HG03378 (cell line): ENCODE data around the gene ETV3.
"Not testable (repeated sequence)": the region's sequence is repeated elsewhere in the genome, so short reads cannot be mapped to it uniquely, and the experiment has no call there.

Experiments
- ATAC-seq: cut with Tn5 transposase; IDR thresholded peaks from one replicate; pipeline ENCODE4 v1.9.1; 2021; ENCODE audit warnings: mild to moderate bottlenecking, moderate library complexity; ENCODE audit not compliant: unreplicated experiment

Gene ETV3

DNA sequence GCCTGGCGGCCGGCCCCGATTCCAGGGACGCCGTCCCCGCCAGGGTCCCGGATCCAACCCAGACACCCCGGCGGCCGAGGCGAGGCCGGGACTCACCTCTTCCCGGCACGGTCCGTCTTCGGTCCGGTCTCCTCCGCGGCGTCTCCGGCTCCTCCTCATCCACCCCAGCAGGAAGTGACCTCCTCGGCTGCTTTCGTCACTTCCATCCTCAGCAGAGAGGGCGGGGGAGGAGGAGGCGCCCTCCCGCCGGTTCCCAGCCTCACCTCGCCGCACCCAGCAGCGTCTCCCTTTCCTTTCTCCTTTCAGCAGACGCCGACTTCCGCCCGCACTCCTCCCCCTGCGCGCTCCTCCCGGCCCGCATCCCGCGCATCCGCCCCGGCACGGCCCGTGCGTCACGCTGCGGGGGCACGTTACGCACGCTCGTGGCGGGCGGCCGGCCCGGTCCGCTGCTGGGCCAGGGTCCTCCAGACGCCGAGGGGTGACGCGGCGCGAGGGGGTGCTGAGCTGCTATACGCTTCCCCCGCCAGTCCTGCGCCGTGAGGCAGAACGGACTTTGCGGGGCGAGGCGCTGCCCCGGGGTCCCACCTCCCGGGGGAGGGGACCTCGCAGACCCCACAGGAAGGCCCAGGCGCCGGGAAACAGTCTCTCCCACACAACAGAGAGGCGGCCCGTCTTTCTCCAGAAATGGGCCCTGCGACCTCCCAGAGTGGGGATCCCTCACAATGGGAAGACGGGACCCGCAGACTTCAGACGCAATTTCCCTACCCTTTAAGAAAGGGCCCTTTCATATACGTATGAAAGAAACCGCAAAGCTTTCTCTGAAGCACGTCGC is at the start of gene ETV3:
TSS of gene ETV3 (minus strand) at position 176 of the 832 bp plus-strand sequence. CDS start 2,043 bp downstream, outside the sequence.
- ATAC-seq, result peak; percentile 58

- ATAC-seq, result no peak
These were observed 48.2 kb upstream of the ETV3 start for GRCh38 chr1:157186281-157186992.

GRCh38 chr1:157183870-157184269 is 45.7 kb upstream of the ETV3 start:
- no peak for ATAC-seq

DNA sequence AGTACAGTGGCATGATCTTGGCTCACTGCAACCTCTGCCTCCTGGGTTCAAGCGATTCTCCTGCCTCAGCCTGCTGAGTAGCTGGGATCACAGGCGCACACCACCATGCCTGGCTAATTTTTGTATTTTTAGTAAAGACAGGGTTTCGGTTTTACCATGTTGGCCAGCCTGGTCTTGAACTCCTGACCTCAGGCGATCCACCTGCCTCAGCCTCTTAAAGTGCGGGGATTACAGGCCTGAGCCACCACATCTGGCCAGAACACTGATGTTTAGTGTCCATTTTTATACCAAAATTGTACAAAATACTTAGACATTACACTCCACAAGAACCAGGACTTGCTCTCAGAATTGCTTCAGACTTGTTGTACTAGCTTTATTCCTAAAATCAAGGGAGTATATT is 44.2 kb upstream of the ETV3 start:
- ATAC-seq, result not testable (repeated sequence)

DNA sequence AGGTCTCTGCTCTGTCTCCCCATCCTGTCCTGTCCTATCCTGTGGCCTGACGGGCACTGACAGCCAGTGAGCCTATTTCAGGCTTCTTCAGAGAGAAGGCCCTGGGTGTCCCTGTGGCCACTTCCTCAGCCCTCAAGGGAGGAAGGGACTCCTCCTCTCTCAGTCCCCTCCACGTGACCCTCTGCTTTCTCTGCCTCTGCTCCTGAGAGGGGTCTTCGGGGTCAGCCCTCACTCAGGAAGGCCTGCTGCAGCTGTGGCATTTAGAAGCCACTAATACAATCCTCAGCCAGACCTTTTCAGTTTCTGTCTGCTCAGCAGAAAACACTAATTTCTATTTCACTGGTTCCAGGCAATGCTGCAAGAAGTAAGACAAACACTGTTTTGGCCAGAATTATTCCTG is 43.6 kb upstream of the ETV3 start:
- ATAC-seq, result no peak

- ATAC-seq, result no peak
These were observed 43.1 kb upstream of the ETV3 start for GRCh38 chr1:157181258-157181657.

DNA sequence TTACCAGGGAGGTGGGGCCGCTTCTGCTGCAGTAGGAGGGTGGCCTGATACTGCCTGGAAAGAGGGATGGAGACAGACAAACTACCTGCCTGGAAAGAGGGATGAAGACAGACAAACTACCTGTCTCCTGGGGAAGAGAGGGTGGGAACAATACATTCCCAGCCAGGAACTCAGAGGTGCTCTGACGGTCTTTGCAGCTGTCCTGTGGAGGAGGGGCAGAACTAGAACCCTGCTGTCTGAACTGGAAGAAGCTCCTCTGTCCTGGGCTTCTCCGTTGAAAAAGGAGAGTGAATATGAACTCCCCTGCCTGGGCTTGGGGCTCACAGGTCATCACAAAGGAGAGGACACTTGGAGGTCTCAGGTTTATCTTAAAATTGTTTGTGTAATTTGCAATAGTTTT is 40.3 kb upstream of the ETV3 start:
- no peak for ATAC-seq

- no peak for ATAC-seq
These were observed 39.7 kb upstream of the ETV3 start for GRCh38 chr1:157177733-157178394.

DNA sequence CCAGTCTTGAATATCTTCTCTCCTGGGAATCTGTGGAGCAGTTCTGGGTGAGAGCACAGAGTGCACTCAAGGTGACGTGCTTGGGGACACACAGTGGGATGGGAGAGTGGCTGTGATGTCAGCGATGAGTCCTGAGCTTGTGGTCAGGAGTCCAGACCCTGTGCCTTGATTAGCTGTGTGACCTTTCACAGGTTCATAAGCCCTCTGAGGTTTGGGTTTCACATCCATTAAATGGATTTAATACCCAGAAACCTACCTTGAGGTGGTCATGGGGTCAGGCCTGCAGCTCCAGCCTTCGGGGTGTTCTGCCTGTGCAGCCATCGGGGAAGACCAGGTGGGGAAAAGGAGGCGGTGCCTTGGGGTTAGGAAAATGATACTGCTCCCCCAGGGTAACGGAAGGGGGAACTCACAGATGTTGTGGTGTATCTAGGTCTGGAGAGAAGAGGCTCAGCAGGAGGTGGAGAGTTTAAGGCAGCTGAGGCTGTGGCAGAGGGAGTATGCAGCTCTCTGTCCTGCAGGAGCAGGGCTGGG is 38.5 kb upstream of the ETV3 start:
- ATAC-seq, result peak; percentile 45

DNA sequence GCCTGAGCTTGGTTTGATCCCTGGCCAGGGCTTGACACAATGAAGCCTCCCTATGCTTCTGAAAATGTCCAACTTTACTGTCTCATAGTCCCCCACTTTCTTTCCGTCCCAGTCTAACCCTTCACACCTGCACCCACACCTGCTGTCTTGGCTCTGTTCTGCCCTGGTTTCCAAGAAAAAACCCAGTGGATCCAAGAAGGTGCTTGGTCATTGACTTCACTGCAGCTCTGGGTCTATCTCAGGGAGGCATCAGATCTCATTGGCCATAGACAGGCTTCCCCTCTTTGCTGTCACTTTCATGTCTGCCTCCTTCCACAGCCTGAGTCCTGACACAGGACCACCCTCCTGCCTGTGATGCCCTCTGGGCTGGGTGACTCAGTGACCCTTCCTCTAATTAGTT is 37.8 kb upstream of the ETV3 start:
- ATAC-seq, result no peak

DNA sequence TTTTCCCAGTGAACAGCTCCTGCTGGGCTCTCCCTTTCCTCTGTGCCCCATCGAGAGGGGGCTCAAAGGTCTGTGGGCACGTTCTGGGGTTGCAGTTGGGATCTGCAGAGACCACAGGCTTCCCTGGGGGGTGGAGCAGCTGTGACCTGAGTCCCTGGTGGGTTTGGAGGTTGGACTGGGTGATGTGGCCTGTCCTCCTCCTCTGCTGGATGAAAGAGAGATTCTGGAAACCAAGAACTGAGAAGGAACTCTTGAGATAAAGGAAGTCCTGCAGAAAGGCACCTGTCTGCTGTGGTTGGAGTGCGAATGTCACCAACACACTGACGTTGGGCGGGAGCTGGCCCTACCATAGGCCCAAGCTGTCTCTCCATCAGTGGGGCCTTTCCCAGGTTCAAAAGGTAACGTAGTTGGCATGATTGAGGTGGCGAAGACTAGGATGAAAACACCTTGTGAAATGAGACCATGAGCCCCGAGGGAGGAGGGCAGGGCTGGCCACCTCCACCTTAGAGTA is 35.8 kb upstream of the ETV3 start:
- no peak for ATAC-seq

DNA sequence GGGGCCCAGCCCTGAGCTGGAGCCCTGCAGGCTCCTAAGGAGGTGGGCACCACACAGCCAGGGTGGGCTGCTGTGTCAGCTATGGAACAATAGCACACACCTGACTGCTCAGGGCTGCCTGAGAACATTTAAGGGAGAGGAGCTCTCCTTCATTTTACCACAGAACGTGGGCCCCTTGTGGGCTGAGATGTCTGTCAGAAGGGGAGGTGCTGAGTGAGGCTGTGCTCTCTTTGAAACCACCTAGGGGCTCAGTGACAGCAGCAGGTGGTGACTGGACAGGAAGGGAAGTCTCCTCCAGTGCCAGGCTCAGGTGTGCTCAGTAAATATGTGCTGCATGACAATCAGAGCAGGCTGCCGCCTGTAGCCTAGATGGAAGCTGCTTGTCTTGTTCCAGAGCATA is 35.0 kb upstream of the ETV3 start:
- not testable (repeated sequence) for ATAC-seq

GRCh38 chr1:157172591-157172990 is 34.4 kb upstream of the ETV3 start:
- not testable (repeated sequence) for ATAC-seq

GRCh38 chr1:157171903-157172503 is 33.8 kb upstream of the ETV3 start:
- not testable (repeated sequence) for ATAC-seq

DNA sequence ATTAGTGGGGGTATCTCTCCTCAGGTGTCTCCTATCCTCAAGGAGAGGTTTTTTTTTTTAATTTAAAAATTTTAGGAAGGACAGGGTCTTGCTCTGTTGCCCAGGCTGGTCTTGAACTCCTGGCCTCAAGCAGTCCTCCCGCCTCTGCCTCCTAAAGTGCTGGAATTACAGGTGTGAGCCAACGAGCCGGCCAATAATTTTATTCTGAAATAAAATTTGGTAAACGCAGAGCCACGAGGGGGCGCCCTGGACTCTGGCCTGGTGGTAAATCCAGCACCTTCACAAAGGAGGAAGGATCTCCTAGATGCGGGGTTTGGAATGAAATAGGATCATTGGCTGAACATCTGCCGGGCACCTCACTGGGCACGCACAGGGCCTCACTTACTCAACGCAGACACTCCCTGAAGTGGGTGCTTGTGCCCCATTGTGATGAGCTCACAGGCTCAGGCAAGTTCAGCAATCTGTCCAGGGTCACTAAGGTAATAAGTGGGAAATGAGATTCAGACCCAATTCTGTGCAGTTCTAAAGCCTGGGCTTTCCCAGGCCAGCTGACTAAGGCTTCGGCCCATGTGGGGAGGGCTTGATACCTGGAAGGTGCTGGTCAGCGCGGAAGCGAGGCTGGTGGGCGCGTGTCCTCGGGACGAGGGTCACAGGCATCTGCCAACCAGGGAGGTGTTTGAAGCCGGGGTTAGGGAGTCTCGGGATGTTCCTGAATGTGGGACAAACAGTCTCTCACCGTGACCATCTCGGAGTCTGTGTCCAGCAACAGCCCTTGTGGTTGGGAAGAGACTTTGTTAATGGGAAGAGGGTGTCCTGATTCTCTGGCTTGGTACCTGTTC is 32.7 kb upstream of the ETV3 start:
- no peak for ATAC-seq

DNA sequence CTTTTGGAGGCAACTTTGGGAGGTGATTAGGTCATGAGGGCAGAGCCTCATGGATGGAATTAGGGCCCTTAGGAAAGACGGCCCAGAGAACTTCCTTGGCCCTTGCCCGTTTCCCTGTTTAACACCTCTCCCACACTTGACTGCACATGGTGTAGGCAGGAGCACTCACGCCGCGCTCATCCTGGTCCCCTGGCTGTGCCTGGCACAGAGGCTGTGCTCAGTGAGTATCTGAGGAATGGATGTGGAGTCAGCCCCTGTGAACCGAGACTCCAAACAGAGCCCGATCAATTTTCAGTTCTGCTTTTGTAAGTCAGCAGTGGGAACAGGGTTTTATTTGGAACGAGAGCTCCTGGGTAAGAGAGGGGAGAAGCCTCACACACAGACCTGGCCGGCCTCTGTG is 29.8 kb upstream of the ETV3 start:
- no peak for ATAC-seq

DNA sequence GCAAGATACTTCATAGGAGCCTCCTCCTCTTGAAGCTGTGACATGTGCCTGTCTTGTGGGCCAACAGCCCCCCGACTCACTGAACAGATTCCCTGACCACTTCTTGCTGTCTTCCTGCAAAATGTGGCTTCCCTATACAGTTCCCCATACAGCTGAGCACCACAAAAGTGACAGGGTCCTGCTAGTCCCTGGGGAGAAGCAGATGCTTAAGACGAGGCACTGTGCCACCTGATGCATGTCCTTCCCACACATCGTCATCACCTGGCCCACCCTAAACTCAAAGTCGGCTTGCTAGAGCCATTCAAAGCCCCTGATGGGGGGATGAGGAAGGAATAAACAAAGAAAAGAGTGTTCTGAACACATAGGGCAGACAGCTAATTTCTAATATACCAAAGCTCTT is 29.2 kb upstream of the ETV3 start:
- ATAC-seq, result no peak

- no peak for ATAC-seq
These were observed 28.4 kb upstream of the ETV3 start for GRCh38 chr1:157166590-157166989.

GRCh38 chr1:157163273-157164127 is 25.3 kb upstream of the ETV3 start:
- ATAC-seq, result no peak
